ENCODE results near the gene ABCG4. TPM values are rescaled to one million over a fixed set of nuclear protein-coding genes. Genes with fewer than 3 reads are reported as not detected.
"Not testable (repeated sequence)": the region's sequence is repeated elsewhere in the genome, so short reads cannot be mapped to it uniquely, and the experiment has no call there.

ABCG4 gene
- total RNA-seq, 5 donors from 2014 or later (not counting 1 experiment from before 2014, with no cell fraction given): 0.09 TPM; not detected in 4

DNA sequence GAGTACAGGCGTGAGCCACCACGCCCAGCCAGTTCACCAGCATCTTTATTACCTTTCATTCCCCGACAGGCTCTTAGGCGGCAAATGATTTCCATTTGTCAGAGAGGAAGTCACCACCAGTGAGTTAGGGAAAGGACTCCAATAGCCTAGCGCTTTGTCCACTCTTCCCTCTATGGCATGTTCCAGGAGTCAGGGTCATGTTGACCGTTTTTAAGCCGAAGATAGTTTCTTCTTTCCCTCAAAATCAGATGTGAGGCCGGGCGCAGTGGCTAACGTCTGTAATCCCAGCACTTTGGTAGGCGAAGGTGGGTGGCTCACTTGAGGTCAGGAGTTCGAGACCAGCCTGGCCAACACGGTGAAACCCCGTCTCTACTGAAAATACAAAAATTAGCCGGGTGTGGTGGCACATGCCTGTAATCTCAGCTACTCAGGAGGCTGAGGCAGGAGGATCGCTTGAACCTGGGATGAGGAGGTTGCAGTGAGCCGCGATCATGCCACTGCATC, 45.6 kb upstream of the ABCG4 start:
- not testable (repeated sequence) for H3K36me3 Mint-ChIP-seq; H3K36me3 ChIP-seq (ENCODE audit: control insufficient read depth in 2 of 2, extremely low read depth in 1 of 2, insufficient read depth in 1 of 2, low read length in 1 of 2); H3K9me3 ChIP-seq; H3K9me3 Mint-ChIP-seq; ATAC-seq (replicated peaks in 1 of 4); H3K27me3 Mint-ChIP-seq; H3K4me3 ChIP-seq (ENCODE audit: control insufficient read depth in 1 of 2, extremely low read depth in 1 of 2, low read length in 1 of 2); H3K27me3 ChIP-seq (replicated peaks in 1 of 2; ENCODE audit: control insufficient read depth in 2 of 2, extremely low read depth in 1 of 2, insufficient read depth in 2 of 2, low read length in 1 of 2); DNase-seq
- ChIA-PET CTCF (interaction anchor here in 1 of 2 donors (0.7 to 1.5 kb wide), 5 partner anchors 18 to 219 kb away, joined by 3 to 24 read pairs (median 4); partner anchors contain the start of genes CBL, HINFP, RPS25 and TRAPPC4), POLR2A (interaction anchor here (0.6 to 1.5 kb wide), 3 partner anchors 18 to 93 kb away, joined by 6 to 21 read pairs (median 15); partner anchors contain the start of genes HINFP (in 1 of the 2) and HMBS (in 1 of the 2))
- 97% methylated on average over 14 of the region's 18 CpGs for whole genome bisulfite sequencing (ENCODE audit: insufficient coverage)
- H3K4me1 Mint-ChIP-seq: peaks cover 42 to 59% (median 54%) of the 10 kb centered on the region in 3 donors
- H3K4me3 Mint-ChIP-seq: peak overlapping the region; percentile 86 to 98 (median 97)
- peak overlapping the region; percentile 99 to 100 for H3K27ac Mint-ChIP-seq
- Histone ChIP-seq H3K4me1 (ENCODE audit: control insufficient read depth in 1 of 2, extremely low read depth in 1 of 2, insufficient read depth in 2 of 2, low read length in 2 of 2) (peaks cover 17 to 40% of the 10 kb centered on the region in 2 experiments), H3K27ac (ENCODE audit: low read length) (peak overlapping the region; percentile 87)

DNA sequence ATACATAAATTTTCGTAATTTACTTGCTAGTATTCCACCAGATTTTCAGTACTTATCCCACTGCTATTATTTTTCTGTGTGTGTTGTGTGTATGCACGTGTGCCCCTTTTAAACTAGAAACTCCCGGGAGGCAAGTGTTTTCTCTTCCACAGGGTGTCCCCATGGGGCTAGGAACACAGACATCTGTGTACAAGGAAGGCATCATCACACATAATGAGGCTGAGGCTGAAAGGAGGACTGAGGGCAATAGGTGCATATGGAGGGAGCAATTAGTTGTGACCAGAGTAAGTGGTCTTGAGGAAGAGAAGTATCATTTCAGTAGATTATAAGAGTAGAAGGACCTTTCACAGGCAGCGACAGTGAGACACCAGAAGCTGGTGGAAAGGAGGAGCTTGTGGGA, 45.1 kb upstream of the ABCG4 start:
- Histone ChIP-seq H3K36me3 (ENCODE audit: control insufficient read depth in 2 of 2, extremely low read depth in 1 of 2, insufficient read depth in 1 of 2, low read length in 1 of 2) (peaks cover 0 to 2% of the 10 kb centered on the region in 2 donors), H3K27ac (ENCODE audit: low read length) (no peak overlapping the region), H3K4me1 (ENCODE audit: control insufficient read depth in 1 of 2, extremely low read depth in 1 of 2, insufficient read depth in 2 of 2, low read length in 2 of 2) (peaks cover 21 to 46% of the 10 kb centered on the region in 2 experiments), H3K27me3 (replicated peaks in 1 of 2; ENCODE audit: control insufficient read depth in 2 of 2, extremely low read depth in 1 of 2, insufficient read depth in 2 of 2, low read length in 1 of 2) (no peaks in the 10 kb centered on the region), H3K4me3 (ENCODE audit: control insufficient read depth in 1 of 2, extremely low read depth in 1 of 2, low read length in 1 of 2) (no peak overlapping the region), H3K9me3 (no peaks in the 10 kb centered on the region)
- DNase-seq (no peak), ATAC-seq (replicated peaks in 1 of 4) (no peak)
- Mint-ChIP-seq H3K4me1 (peaks cover 48 to 63% (median 58%) of the 10 kb centered on the region in 3 donors), H3K36me3 (peaks cover 3% of the 10 kb centered on the region), H3K27ac (peak overlapping the region; percentile 7 to 99), H3K9me3 (no peaks in the 10 kb centered on the region), H3K27me3 (no peaks in the 10 kb centered on the region), H3K4me3 (peak overlapping the region; percentile 63 to 98 (median 86))
- ChIA-PET CTCF (no interaction called here), POLR2A (interaction anchor here in 1 of 2 donors (0.6 kb wide), 1 partner anchor 12 kb away, joined by 3 read pairs; no protein-coding TSS in a partner anchor)
- WGBS (ENCODE audit: insufficient coverage): 100% methylated on average over 1 of the region's 4 CpGs

DNA sequence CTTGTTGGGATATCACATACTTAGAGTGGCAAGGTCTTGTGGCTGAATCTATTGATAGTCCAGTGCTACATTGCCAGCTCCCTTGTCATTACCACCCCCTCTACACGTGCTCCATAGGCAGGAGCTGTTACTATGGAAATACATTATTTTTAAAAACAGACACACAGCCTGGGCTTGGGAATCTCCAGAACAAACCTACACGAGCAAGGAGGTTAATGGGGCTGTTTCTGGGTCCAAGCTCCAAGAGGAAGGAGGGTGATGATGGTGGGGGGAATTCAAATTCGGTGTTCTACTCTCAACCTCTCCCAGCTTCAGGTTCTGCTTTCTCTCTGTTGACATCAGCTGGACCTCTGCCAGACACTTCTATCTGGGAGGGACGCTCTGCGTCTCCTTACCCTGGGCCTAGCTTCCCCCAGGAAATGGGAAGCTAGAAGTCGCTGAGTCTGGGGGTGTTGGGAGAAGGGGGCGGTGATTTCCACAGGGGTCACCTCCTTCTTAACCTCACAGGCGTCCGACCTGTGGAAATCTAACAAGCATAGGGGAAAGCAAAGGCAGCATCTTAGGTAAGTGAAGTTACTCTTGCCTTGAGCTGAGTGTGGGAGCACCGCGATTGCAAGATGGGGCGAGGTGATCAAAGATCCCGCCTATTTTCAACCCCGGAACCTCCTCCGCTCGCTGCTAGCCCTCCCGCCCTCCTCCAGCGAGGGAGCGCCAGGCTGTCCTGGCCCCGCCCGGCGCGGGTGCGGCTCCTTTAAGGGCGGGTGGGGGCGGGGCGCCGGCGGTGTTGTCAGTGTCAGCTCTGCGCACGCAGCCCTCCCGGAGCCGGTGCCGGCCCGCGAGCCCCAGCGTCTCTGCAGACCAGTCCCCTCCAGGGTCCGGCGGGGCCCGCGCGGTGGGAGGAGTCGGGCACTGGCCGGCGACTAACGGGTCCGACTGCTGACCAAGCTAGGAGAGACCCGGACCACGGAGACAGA, 42.0 kb upstream of the ABCG4 start, which contains the start of gene C2CD2L:
TSS of gene C2CD2L (plus strand) at position 781 of the 974 bp plus-strand sequence. CDS start 398 bp downstream, outside the sequence.
- POLR2A ChIA-PET: interaction anchor here (0.5 to 2.1 kb wide), 6 partner anchors 12 to 121 kb away, joined by 5 to 9 read pairs (median 8); partner anchors contain the start of genes HINFP (in 1 of the 2), HMBS (in 1 of the 2) and VPS11 (in 1 of the 2)
- H3K4me3 ChIP-seq (ENCODE audit: control insufficient read depth in 1 of 2, extremely low read depth in 1 of 2, low read length in 1 of 2): peak within 1 kb of the TSS; percentile 69 to 83
- Mint-ChIP-seq H3K9me3 (no peaks in the 10 kb centered on the region), H3K27ac (peak within 1 kb of the TSS; percentile 86 to 89), H3K27me3 (no peaks in the 10 kb centered on the region), H3K36me3 (peaks cover 15% of the 10 kb centered on the region), H3K4me3 (peak within 1 kb of the TSS; percentile 81 to 94 (median 92)), H3K4me1 (peaks cover 49 to 61% (median 57%) of the 10 kb centered on the region in 3 donors)
- H3K27ac ChIP-seq (ENCODE audit: low read length): peak within 1 kb of the TSS; percentile 52
- DNase-seq: peak; percentile 68 to 94 (median 83)
- CTCF ChIA-PET: interaction anchor here in 1 of 2 donors (0.6 to 1.4 kb wide), 9 partner anchors 8 to 231 kb away, joined by 3 to 8 read pairs (median 5); partner anchors contain the start of genes HINFP and VPS11
- peaks cover 16 to 51% of the 10 kb centered on the region in 2 experiments for H3K4me1 ChIP-seq (ENCODE audit: control insufficient read depth in 1 of 2, extremely low read depth in 1 of 2, insufficient read depth in 2 of 2, low read length in 2 of 2)
- H3K9me3 ChIP-seq: no peaks in the 10 kb centered on the region
- peaks cover 5 to 20% of the 10 kb centered on the region in 2 donors for H3K36me3 ChIP-seq (ENCODE audit: control insufficient read depth in 2 of 2, extremely low read depth in 1 of 2, insufficient read depth in 1 of 2, low read length in 1 of 2)
- H3K27me3 ChIP-seq (replicated peaks in 1 of 2; ENCODE audit: control insufficient read depth in 2 of 2, extremely low read depth in 1 of 2, insufficient read depth in 2 of 2, low read length in 1 of 2): no peaks in the 10 kb centered on the region
- peak; percentile 88 to 93 (median 89) for ATAC-seq (replicated peaks in 1 of 4)
- WGBS (ENCODE audit: insufficient coverage): under 1% methylated on average over 40 of the region's 49 CpGs

- H3K9me3 ChIP-seq: no peaks in the 10 kb centered on the region
- POLR2A ChIA-PET: interaction anchor here (0.7 to 2.1 kb wide), 5 partner anchors 12 to 40 kb away, joined by 5 to 9 read pairs (median 8); partner anchors contain the start of genes HINFP (in 1 of the 2), HMBS (in 1 of the 2) and VPS11 (in 1 of the 2)
- CTCF ChIA-PET: interaction anchor here in 1 of 2 donors (0.6 to 1.4 kb wide), 6 partner anchors 9 to 230 kb away, joined by 3 to 8 read pairs (median 5); partner anchors contain the start of gene HINFP
- WGBS (ENCODE audit: insufficient coverage): under 1% methylated on average over 57 of the region's 65 CpGs
- no peaks in the 10 kb centered on the region for H3K9me3 Mint-ChIP-seq
- no peaks in the 10 kb centered on the region for H3K27me3 ChIP-seq (replicated peaks in 1 of 2; ENCODE audit: control insufficient read depth in 2 of 2, extremely low read depth in 1 of 2, insufficient read depth in 2 of 2, low read length in 1 of 2)
- DNase-seq (peak in 2 of 35 experiments; percentile 8 to 29), ATAC-seq (replicated peaks in 1 of 4) (peak; percentile 23 to 39 (median 31))
- H3K4me1 Mint-ChIP-seq: peaks cover 49 to 54% (median 49%) of the 10 kb centered on the region in 3 donors
- H3K27ac ChIP-seq (ENCODE audit: low read length): peak overlapping the region; percentile 52
- peak overlapping the region; percentile 69 to 83 for H3K4me3 ChIP-seq (ENCODE audit: control insufficient read depth in 1 of 2, extremely low read depth in 1 of 2, low read length in 1 of 2)
- peaks cover 16% of the 10 kb centered on the region for H3K36me3 Mint-ChIP-seq
- peaks cover 8 to 27% of the 10 kb centered on the region in 2 donors for H3K36me3 ChIP-seq (ENCODE audit: control insufficient read depth in 2 of 2, extremely low read depth in 1 of 2, insufficient read depth in 1 of 2, low read length in 1 of 2)
- peaks cover 14 to 47% of the 10 kb centered on the region in 2 experiments for H3K4me1 ChIP-seq (ENCODE audit: control insufficient read depth in 1 of 2, extremely low read depth in 1 of 2, insufficient read depth in 2 of 2, low read length in 2 of 2)
- H3K27me3 Mint-ChIP-seq: no peaks in the 10 kb centered on the region
- H3K4me3 Mint-ChIP-seq: peak overlapping the region; percentile 81 to 94 (median 92)
- peak overlapping the region; percentile 86 to 89 for H3K27ac Mint-ChIP-seq
These were observed 41.2 kb upstream of the ABCG4 start for GRCh38 chr11:119107538-119108145.

DNA sequence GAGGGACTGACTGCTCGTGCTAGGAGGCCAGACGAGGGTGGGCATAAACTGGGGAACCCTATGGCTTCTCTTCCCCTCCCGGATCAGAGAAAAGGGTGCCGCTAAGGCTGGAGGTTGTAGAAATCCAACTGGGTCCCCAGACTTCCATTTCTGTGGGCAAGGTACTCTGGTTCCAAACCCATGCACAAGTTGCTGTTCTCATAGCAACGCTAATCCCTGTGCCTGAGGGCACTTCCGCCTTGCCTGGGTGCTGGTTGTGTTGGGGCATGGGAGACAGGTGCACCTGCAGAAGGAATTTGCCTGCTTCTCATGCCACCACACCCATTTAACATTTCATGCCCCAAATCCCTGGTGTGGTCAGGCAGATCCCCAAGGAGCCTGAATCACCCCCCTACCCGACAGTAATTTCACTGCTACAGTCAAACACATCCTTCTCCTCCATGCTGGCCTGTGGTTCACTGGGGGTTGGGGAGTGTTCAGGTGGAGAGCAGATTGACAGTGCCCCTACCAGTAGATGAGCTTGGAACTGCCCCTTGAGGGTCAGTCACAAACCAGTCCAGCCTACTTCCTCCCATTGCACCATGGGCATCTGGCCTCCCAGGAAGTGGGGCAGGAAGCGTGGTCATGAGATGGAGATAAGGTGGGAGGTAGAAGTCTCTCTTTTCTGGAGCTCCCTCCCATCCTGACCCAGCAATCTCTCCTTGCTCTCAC, 40.6 kb upstream of the ABCG4 start:
- Mint-ChIP-seq H3K9me3 (no peaks in the 10 kb centered on the region), H3K27ac (peak overlapping the region; percentile 86 to 89), H3K36me3 (peaks cover 22% of the 10 kb centered on the region), H3K4me3 (peak overlapping the region; percentile 81 to 94 (median 92)), H3K4me1 (peaks cover 46 to 53% (median 47%) of the 10 kb centered on the region in 3 donors), H3K27me3 (no peaks in the 10 kb centered on the region)
- no peaks in the 10 kb centered on the region for H3K9me3 ChIP-seq
- peak in 15 of 35 experiments; percentile 9 to 60 (median 30) for DNase-seq
- POLR2A ChIA-PET: no interaction called here
- H3K4me1 ChIP-seq (ENCODE audit: control insufficient read depth in 1 of 2, extremely low read depth in 1 of 2, insufficient read depth in 2 of 2, low read length in 2 of 2): peaks cover 13 to 41% of the 10 kb centered on the region in 2 experiments
- peak; percentile 24 to 43 (median 31) for ATAC-seq (replicated peaks in 1 of 4)
- peak overlapping the region; percentile 52 for H3K27ac ChIP-seq (ENCODE audit: low read length)
- CTCF ChIA-PET: interaction anchor here in 1 of 2 donors (0.7 kb wide), 1 partner anchor 13 kb away, joined by 3 read pairs; the partner anchor contains the start of gene HINFP
- H3K27me3 ChIP-seq (replicated peaks in 1 of 2; ENCODE audit: control insufficient read depth in 2 of 2, extremely low read depth in 1 of 2, insufficient read depth in 2 of 2, low read length in 1 of 2): no peaks in the 10 kb centered on the region
- WGBS (ENCODE audit: insufficient coverage): 15% methylated on average over 4 of the region's 8 CpGs
- H3K4me3 ChIP-seq (ENCODE audit: control insufficient read depth in 1 of 2, extremely low read depth in 1 of 2, low read length in 1 of 2): peak overlapping the region; percentile 69 to 83
- H3K36me3 ChIP-seq (ENCODE audit: control insufficient read depth in 2 of 2, extremely low read depth in 1 of 2, insufficient read depth in 1 of 2, low read length in 1 of 2): peaks cover 11 to 33% of the 10 kb centered on the region in 2 donors

All from T-cell (primary cell).